Stimulated activated CD4-positive, alpha-beta T cell treated with anti-CD3 and anti-CD28 coated beads, TNF-alpha, amount 100 ng/mL, for 48 hours (primary cell): ENCODE data around the gene MAPK12.

ENCODE experiments used
- DNase-seq, 3 donors: peaks; one replicate each; pipeline ENCODE4 v3.0.0-alpha.2; 2020; ENCODE audit warnings: low read depth in 3 of 3

MAPK12 gene

DNA sequence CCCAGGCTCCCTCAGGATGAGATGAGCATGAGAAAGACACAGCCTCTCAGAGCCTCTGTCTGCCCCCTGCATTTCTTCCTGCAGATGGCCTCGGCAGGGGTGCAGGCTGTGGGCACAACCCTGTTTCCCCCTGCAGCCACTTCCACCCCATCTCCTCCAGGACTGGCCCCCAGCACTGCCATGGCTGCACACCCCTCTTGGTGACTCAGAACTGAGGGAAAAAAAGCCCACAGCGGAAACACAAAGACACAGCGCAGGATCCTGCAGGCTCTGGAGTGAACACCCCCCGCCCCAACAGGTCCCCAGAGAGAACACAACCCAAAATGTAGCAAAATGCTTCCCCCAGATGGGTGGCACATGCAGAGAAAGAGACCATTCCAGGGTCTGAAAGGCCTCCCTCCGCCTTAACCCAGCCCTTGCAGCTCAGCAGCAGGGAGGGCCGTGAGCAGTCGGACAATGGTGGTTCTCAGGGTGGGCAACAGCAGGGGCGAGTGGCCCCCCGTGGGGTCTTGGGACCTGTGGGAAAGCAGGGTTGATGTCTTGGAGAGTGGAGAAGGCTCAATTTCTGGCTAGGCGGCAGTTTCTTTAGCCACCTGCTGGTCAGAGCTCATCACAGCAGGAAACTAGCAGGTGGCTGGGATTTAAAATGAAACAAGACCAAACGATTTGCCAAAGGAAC lies 24.6 kb downstream of the MAPK12 start:
- DNase-seq = no peak

DNA sequence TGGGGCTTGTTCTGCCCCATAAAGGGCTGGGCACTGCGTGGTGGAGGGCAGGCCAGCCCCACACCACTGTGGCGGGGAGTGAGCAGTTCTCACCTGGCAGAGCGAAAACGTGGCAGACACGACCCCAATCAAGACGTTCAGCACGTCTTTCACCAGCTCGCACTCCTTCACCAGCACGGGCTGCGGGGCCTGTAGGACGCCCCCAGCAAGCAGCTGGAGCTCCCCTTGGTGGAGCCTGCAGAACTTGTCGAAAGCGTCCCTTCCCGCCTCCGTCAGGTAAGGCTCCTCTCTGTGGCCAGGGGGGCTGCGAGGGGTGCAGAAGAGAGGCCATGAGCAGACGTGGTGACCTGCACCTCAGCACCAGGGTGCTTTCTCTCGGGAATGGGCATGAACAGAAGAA lies 28.3 kb downstream of the MAPK12 start:
- DNase-seq = no peak

- no peak for DNase-seq
These were observed 28.9 kb downstream of the MAPK12 start for GRCh38 chr22:50232481-50233151.

- no peak for DNase-seq
These were observed 32.1 kb downstream of the MAPK12 start for GRCh38 chr22:50229370-50229769.

- DNase-seq = no peak
These were observed 33.1 kb downstream of the MAPK12 start for GRCh38 chr22:50228366-50228765.

DNA sequence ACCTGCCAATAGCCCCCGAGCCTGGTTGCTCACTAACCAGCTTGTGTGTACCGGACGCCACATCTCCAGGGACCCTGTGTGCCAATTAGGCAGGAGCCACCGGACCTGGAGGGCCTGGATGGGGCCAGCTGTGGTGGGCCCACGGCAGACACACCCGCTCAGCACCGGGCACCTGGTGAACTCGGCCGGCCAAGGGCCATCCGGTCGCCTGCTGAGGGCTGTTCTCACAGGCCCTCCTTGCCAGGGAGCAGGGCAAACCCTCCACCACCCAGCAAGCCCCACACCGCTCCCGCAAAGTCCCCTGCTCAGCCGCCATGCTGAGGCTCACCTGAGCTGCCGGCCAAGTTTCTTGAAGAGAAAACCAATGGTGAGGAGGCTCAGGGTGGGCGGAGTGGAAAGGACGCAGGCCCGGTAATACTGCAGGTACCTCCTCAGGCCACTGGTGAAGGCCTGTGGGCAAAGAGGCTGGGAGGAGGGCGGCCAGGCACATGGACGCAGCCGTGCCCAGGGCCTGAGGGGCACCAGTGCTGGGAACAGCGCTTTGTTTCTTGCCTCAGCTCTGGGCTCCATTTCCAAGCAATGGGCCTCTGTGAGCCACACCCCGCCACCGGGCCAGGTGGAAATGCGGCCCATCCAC lies 33.8 kb downstream of the MAPK12 start:
- DNase-seq = no peak

DNA sequence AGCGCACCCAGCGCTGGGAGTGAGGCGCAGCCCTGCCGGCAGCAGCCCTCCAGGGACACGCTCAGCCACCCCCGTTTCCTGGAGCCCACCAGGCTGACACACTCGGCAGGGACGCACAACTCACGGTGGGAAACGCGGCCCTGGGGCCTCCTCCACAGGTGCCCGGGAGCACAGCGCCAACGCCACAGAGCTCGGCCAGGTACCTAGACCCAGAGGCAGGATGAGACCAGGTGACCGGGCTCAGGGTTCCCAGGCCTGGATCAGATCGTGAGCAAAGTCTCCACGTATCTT lies 34.7 kb downstream of the MAPK12 start:
- DNase-seq = no peak

DNA sequence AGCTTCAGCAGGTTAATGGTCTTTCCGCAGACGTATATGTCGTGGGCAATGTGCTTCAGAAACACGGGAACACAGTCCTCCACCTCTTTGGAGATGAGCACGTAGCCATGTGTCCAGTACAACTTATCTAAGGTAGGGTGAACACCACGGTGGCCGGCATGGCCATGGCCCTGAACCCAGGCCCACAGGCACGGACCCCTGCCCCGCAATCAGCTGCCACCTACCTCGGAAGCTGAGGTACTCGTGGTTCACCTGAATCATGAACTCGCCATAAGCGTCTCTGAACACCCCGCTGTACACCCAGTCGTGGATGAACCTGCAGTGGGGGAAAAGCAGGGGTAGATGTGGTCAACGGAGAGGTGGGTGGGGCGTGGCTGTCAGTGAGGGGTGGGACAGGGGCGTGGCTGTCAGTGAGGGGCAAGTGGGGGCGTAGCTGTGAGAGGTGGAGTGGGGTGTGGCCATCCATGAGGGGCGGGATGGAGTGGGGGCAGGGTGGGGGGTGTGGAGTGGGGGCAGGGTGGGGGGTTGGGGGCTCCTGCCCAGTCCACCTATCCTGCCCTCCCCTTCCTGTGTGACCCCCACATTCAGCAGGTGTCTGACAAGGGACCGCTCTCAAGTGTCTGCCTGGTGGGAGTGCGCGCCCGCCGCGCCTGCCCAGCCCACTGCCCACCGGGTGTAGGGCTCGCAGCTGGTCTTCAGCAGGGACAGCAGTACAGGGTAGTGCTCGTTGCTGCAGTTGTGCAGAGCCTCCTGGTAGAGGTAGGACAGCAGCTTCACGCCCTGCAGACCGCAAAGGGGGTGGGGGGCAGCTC lies 35.2 kb downstream of the MAPK12 start:
- DNase-seq = no peak

DNA sequence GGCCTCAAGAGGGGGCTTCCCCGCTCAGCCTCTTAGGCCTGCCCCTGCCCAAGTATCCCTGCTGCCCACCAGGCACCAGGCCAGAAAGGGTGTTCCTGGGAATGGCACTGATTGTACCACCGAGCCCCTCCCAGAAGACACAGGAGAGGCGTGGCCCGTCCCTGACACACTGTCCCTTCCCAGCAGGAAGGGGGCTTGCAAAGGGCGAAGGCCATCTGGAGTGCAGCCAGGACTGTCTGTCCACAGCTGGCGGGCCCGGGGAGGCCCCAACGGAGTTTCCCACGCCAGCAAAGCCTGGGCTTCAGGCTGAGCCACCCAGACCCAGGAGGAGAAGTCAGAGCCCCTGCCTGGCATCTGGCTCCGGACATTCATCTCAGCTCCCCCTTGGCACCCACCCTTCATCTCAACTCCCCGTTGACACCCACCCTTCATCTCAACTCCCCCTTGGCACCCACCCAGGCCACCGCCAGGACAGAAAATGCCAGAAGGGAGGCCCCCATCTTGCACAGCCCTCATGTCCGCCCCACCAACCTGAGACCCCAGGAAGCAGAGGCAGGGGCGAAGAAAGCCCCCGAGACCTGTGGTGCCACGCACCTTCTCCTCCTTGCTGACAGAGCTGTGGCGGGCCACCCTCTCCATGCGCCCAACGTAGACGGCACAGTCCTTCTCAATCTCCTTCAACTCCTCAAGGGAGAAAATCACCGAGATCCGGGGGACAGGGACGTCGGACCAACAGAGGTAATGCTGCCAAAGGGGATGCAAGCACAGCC lies 36.1 kb downstream of the MAPK12 start:
- no peak for DNase-seq

DNA sequence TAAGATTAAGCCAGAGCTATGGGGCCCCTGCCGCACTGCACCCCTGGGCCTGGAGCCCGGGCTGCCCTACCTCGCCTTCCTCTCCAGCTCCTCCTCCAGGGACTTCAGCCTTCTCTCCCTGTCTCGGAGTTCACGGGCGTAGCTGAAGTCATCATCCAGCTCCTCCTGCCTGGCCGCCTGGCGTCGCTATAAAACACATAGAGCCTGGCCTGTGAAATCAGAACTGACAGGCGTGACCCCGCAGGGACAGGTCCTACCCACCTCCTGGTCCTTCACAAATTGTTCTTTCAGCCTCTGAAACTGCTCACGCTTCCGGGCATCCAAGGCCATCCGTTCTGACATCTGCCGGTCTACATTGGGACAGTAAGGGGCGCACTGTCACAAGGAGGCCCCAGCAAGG lies 37.4 kb downstream of the MAPK12 start:
- DNase-seq = no peak

DNA sequence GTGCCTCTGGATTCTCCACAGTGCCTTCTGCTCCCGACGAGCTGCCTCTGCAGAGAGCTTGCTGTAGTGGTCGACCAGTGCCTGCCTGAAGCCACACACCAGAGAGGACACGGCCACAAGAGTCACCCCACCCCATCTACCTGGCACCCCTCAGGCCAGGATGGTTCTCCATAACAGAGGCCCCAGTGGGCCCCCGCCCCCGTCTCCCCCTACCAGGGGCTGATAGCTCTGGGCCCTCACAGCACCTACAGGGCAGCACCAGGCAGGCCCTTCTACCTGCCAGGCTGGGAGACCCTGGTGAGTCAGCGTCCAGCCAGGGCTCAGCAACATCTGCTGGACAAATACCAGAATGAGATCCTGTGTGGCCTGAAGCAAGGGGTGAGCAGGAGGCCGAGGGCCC lies 39.0 kb downstream of the MAPK12 start:
- DNase-seq = no peak

DNA sequence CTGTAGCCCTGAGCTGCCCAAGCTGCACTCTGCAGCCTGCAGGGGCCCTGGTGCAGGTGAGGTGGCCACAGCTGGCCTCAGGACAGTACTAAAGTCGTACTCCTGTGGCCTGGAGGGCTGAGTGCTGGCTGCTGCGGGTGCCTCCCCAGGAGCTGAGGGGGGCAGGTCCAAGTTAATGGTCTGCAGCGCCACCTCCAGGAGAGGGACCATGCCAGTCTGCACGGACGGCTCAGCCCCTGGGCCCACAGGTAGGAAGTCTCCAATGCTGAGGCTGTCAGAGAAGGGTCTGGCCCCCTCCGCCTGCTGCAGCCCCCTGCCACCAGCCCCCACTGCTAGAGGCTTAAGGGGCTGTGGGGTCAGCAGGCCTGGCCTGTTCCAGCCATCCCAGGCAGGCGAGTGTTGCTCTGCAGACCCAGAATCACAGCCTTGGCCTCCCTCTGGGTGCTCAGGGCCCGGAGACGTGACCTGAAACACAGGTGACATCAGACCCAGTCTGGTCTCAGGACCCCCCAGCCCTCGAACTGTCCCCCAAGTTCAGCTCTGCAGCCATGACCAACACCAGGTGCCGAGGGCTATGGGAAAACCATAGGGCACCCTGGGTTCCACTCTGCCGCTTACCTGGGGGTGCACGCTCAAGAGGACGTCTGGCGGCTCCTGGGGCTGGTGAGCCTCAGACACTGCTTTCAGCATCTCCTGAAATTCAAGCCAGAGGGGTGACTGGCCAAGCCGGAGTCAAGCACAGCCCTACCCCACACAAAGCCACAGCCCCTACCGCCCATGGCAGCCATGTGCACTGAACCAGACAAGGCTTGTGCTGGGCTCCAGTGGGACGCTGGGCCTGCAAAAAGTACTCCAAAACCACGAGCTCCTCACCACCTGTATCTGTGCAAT lies 39.8 kb downstream of the MAPK12 start:
- no peak for DNase-seq

DNA sequence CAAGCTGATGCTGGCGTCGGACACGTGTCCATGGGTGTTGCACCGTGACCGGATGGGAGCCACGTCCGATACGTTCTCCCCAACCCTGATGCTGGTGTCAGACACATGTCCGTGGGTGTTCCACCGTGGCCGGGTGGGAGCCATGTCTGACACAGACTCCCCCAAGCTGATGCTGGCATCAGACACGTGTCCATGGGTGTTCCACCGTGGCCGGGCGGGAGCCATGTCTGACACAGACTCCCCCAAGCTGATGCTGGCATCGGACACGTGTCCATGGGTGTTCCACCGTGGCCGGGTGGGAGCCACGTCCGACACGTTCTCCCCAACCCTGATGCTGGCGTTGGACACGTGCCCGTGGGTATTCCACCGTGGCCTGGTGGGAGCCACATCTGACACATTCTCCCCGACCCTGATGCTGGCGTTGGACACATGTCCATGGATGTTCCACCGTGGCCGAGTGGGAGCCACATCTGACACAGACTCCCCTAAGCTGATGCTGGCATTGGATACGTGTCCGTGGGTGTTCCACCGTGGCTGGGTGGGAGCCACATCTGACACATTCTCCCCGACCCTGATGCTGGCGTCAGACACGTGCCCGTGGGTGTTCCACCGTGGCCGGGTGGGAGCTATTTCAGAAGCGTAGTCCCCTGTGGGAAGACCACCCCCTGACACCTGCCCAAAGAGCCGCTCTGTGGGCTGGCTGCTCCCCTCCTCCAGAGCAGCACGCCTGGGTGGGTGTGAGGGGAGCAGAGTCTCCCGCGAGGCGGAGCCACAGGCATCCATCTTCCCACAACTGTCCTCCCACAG lies 40.7 kb downstream of the MAPK12 start:
- no peak for DNase-seq

- DNase-seq = no peak
These were observed 41.5 kb downstream of the MAPK12 start for GRCh38 chr22:50219800-50220602.

DNA sequence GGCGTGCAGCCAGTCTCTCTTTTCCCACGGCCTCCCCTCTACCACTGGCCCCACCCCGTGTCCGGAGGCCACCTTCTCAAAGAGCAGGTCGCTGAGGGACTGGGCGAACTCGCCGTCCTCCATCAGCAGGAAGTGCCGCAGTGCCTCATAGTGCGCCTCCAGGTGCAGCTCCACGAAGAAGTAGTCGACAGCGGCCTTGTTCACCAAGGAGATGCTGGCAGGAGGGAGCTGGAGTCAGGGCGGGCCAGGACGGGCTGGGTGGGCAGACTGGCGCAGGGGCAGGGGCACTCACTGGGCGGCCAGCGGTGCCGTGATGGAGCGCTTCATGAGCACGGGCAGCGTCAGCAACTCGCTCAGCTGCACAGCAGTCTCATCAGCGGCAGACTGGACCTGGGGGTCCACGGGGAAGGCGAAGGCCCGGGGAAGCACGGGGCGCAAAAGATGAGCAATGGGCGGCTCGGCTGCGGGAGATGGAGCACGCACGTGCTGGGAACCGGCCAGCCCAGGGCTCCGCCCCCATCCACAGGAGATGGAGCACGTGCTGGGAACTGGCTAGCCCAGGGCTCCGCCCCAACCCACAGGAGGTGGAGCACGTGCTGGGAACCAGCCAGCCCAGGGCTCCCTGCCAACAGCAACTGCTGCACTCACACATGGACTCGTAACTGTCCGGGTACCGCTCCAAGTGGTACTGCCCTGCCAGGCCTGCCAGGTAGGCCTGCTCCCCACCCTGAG lies 42.3 kb downstream of the MAPK12 start:
- no peak for DNase-seq

GRCh38 chr22:50218153-50218995 lies 43.1 kb downstream of the MAPK12 start:
- no peak for DNase-seq

DNA sequence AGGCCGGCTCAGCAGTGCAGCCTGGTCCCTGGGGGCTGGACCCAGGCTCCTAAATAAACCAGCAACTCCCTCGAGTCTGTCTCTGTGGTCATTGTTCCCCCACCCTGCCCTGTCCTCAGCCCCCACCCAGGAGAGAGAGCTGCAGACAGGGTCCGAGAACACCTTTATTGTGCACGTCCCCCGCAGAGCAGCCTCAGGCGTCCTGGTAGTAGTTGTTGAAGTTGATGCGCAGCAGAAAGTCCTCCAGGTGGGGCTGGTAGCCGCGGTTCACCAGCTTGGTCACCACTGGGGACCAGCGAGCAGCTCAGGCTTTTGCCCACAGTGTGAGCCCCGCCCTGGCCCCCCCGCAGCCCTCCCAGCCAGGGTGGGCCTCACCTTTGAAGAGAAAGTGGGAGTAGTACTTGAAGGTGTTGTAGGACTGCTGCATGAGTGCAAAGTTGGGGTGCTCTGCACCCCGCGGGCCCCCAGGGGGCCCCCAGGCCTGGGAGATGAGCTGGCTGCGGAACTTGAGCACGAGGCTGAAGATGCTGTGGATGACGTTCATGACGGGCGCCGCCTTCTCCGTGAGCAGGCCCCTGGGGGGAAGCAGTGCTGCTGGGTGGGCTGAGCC lies 43.8 kb downstream of the MAPK12 start:
- DNase-seq = no peak
